ENCODE data around the gene AKIP1. TPM values are rescaled to one million over a fixed set of nuclear protein-coding genes. Genes with fewer than 3 reads are reported as not detected.

Gene AKIP1
- total RNA-seq, 1 donor from 2014 or later: 23.3 TPM

GRCh38 chr11:8942518-8943066, 31.6 kb downstream of the AKIP1 start, which contains the start of gene ASCL3:
Gene ASCL3 (minus strand): TSS chr11:8943016. CDS start chr11:8938161, 4,855 bp downstream.
- DNase-seq (ENCODE audit: missing footprints) (no peak), ATAC-seq (no peak)
- intact Hi-C loops (cut with DNase I): no loop called here

GRCh38 chr11:8947230-8947943, 36.4 kb downstream of the AKIP1 start:
- ATAC-seq: no peak
- no peak for DNase-seq (ENCODE audit: missing footprints)
- intact Hi-C loops (cut with DNase I): no loop called here

GRCh38 chr11:8948886-8949285, 37.9 kb downstream of the AKIP1 start:
- ATAC-seq (no peak), DNase-seq (ENCODE audit: missing footprints) (no peak)
- intact Hi-C loops (cut with DNase I): no loop called here

- intact Hi-C loops (cut with DNase I): no loop called here
- ATAC-seq (no peak), DNase-seq (ENCODE audit: missing footprints) (no peak)
Observed at GRCh38 chr11:8956860-8957259, 45.9 kb downstream of the AKIP1 start.

GRCh38 chr11:8959546-8960166, 48.7 kb downstream of the AKIP1 start:
- intact Hi-C loops (cut with DNase I): loop anchor here (5.0 to 10.0 kb wide), 2 partner anchors 47 to 145 kb away; partner anchors contain the start of gene AKIP1
- ATAC-seq (no peak), DNase-seq (ENCODE audit: missing footprints) (no peak)

GRCh38 chr11:8961401-8961800, 50.4 kb downstream of the AKIP1 start:
- intact Hi-C loops (cut with DNase I): loop anchor here (5.0 to 10.0 kb wide), 2 partner anchors 49 to 147 kb away; partner anchors contain the start of gene AKIP1
- no peak for ATAC-seq
- DNase-seq (ENCODE audit: missing footprints): no peak

- DNase-seq (ENCODE audit: missing footprints): no peak
- intact Hi-C loops (cut with DNase I): loop anchor here (5.0 to 10.0 kb wide), 2 partner anchors 51 to 148 kb away; partner anchors contain the start of gene AKIP1
- no peak for ATAC-seq
Observed at GRCh38 chr11:8962841-8963240, 51.9 kb downstream of the AKIP1 start.

- DNase-seq (ENCODE audit: missing footprints) (peak; percentile 90), ATAC-seq (peak; percentile 67)
- intact Hi-C loops (cut with DNase I): loop anchor here (1.0 to 10.0 kb wide), 3 partner anchors 51 to 281 kb away; partner anchors contain the start of genes AKIP1, RPL27A and TRIM66
Observed at GRCh38 chr11:8963569-8964323, 52.8 kb downstream of the AKIP1 start.

- ATAC-seq (peak; percentile 97), DNase-seq (ENCODE audit: missing footprints) (peak; percentile 96)
- intact Hi-C loops (cut with DNase I): loop anchor here (1.0 to 10.0 kb wide), 3 partner anchors 52 to 282 kb away; partner anchors contain the start of genes AKIP1, RPL27A and TRIM66
Observed at GRCh38 chr11:8964324-8965320, 53.6 kb downstream of the AKIP1 start, which contains the start of gene TMEM9B. Gene TMEM9B (minus strand): TSS chr11:8964442. CDS start chr11:8964313, 129 bp downstream.

GRCh38 chr11:8967184-8967583, 56.2 kb downstream of the AKIP1 start:
- intact Hi-C loops (cut with DNase I): loop anchor here (10.0 kb wide), 1 partner anchor 152 kb away; a partner anchor contains a TSS
- ATAC-seq (no peak), DNase-seq (ENCODE audit: missing footprints) (no peak)

Other genes starting within 250 kb of the AKIP1 start
- gene TRIM66, start 228.5 kb upstream of the AKIP1 start, total RNA-seq: 3.5 TPM
- 679 TPM for gene RPL27A, start 228.4 kb upstream of the AKIP1 start, total RNA-seq
- gene C11orf16, start 21.8 kb downstream of the AKIP1 start, total RNA-seq: not detected
- gene ASCL3, start 31.8 kb downstream of the AKIP1 start, total RNA-seq: not detected
- 46.1 TPM for gene TMEM9B, start 53.3 kb downstream of the AKIP1 start, total RNA-seq
- gene NRIP3, start 92.8 kb downstream of the AKIP1 start, total RNA-seq: 0.76 TPM
- gene SCUBE2, start 180.4 kb downstream of the AKIP1 start, total RNA-seq: 1.3 TPM

All from Right ventricle myocardium inferior (tissue), 1 donor.